ENCODE results near the gene BBS1. TPM values are rescaled to one million over a fixed set of nuclear protein-coding genes. Genes with fewer than 3 reads are reported as not detected.
"Not testable (repeated sequence)": the region's sequence is repeated elsewhere in the genome, so short reads cannot be mapped to it uniquely, and the experiment has no call there.

Gene BBS1
- total and polyA plus RNA-seq, 2 donors: 11.0 to 14.1 TPM

DNA sequence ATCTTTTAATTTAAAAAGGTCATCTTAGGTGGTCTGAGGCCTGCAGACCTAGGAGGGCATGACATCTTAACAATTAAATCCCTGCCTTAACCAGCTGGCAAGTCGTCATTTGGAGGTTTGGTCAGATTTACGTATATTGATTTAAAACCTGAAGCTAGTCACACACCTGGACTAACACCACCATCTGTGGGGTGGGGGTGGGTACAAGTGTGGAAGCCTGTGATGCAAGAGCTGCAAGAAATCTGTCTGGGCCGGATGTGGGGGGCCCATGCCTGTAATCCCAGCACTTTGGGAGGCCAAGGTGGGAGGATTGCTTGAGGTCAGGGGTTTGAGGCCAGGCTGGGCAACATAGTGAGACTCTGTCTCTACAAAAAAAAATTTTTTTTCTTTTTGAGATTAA, 70.8 kb downstream of the BBS1 start:
- peaks cover 0 to 2% of the 10 kb centered on the region in 2 donors for H3K4me1 ChIP-seq (ENCODE audit: control insufficient read depth in 2 of 2, insufficient read depth in 2 of 2, low read length in 2 of 2)
- H3K36me3 ChIP-seq (ENCODE audit: control insufficient read depth in 2 of 2, insufficient read depth in 2 of 2, low read length in 1 of 2): no peaks in the 10 kb centered on the region
- H3K9me3 ChIP-seq (ENCODE audit: control insufficient read depth in 2 of 2, insufficient read depth in 1 of 2, low read length in 1 of 2): peaks cover 0 to 11% of the 10 kb centered on the region in 2 donors
- H3K27me3 ChIP-seq (ENCODE audit: control insufficient read depth in 2 of 2, insufficient read depth in 1 of 2, low read length in 1 of 2): peaks cover 0 to 11% of the 10 kb centered on the region in 2 donors
- H3K4me3 ChIP-seq (ENCODE audit: low read length in 2 of 2): no peak overlapping the region
- H3K27ac ChIP-seq (ENCODE audit: low read depth in 1 of 2, low read length in 1 of 2): no peak overlapping the region
- DNase-seq (ENCODE audit: low read depth in 6 of 9, low spot score in 9 of 9): no peak
- WGBS: 94% methylated on average over 3 of the region's 3 CpGs

DNA sequence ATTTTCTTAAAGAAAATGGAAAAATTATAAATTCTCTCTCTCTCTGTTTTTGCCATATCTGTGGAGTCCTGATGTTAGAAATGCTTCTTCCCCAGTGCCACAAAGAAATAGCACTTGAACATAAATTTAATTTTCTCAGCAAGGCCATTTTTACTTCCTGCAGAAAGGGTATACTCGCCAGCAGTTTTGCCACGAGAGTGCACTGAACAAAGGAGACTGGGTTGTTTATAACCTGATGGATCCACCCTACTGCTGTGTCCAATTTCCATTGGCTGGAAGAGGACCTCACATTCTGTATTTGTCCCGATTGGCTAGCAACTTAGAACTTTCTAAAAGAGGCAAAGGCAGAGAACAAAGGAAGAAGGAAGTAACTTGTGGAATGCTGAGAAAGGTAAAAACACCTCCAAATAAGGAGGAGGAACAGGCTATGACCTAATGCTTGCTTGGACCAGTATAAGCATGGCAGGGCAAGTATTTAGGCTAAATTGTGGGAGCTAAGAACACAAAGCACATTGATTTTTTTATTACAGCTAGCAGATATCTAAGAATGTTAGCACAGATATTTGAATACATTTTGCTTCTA, 72.2 kb downstream of the BBS1 start:
- WGBS: 93% methylated on average over 3 of the region's 3 CpGs
- peaks cover 0 to 11% of the 10 kb centered on the region in 2 donors for H3K9me3 ChIP-seq (ENCODE audit: control insufficient read depth in 2 of 2, insufficient read depth in 1 of 2, low read length in 1 of 2)
- H3K27ac ChIP-seq (ENCODE audit: low read depth in 1 of 2, low read length in 1 of 2); H3K36me3 ChIP-seq (ENCODE audit: control insufficient read depth in 2 of 2, insufficient read depth in 2 of 2, low read length in 1 of 2); H3K4me1 ChIP-seq (ENCODE audit: control insufficient read depth in 2 of 2, insufficient read depth in 2 of 2, low read length in 2 of 2); H3K27me3 ChIP-seq (ENCODE audit: control insufficient read depth in 2 of 2, insufficient read depth in 1 of 2, low read length in 1 of 2); DNase-seq (ENCODE audit: low read depth in 6 of 9, low spot score in 9 of 9); H3K4me3 ChIP-seq (ENCODE audit: low read length in 2 of 2): not testable (repeated sequence)

Other genes with a start within 250 kb of the BBS1 start
- 80.8 TPM for gene RAB1B, start 242.0 kb upstream of the BBS1 start, total RNA-seq
- 105 TPM for gene RAB1B, start 242.0 kb upstream of the BBS1 start, polyA plus RNA-seq
- gene CNIH2, start 232.5 kb upstream of the BBS1 start, total RNA-seq: 1.6 TPM
- 1.6 TPM for gene CNIH2, start 232.5 kb upstream of the BBS1 start, polyA plus RNA-seq
- 44.2 TPM for gene YIF1A, start 221.5 kb upstream of the BBS1 start, total RNA-seq
- gene YIF1A, start 221.5 kb upstream of the BBS1 start, polyA plus RNA-seq: 57.3 TPM
- not detected for gene TMEM151A, start 218.7 kb upstream of the BBS1 start, total RNA-seq
- 0.02 TPM for gene TMEM151A, start 218.7 kb upstream of the BBS1 start, polyA plus RNA-seq
- gene CD248, start 193.6 kb upstream of the BBS1 start, total RNA-seq: 3.0 TPM
- 7.7 TPM for gene CD248, start 193.6 kb upstream of the BBS1 start, polyA plus RNA-seq
- 1.1 TPM for gene RIN1, start 174.2 kb upstream of the BBS1 start, total RNA-seq
- gene RIN1, start 174.2 kb upstream of the BBS1 start, polyA plus RNA-seq: 5.8 TPM
- 43.1 TPM for gene BRMS1, start 165.5 kb upstream of the BBS1 start, total RNA-seq
- gene BRMS1, start 165.5 kb upstream of the BBS1 start, polyA plus RNA-seq: 63.0 TPM
- gene B4GAT1, start 163.0 kb upstream of the BBS1 start, total RNA-seq: 9.9 TPM
- 10.3 TPM for gene B4GAT1, start 163.0 kb upstream of the BBS1 start, polyA plus RNA-seq
- gene SLC29A2, start 138.9 kb upstream of the BBS1 start, total RNA-seq: 1.6 TPM
- gene SLC29A2, start 138.9 kb upstream of the BBS1 start, polyA plus RNA-seq: 14.2 TPM
- not detected for gene NPAS4, start 89.6 kb upstream of the BBS1 start, total RNA-seq
- gene NPAS4, start 89.6 kb upstream of the BBS1 start, polyA plus RNA-seq: 0.05 TPM
- gene MRPL11, start 71.8 kb upstream of the BBS1 start, total RNA-seq: 84.3 TPM
- 45.3 TPM for gene MRPL11, start 71.8 kb upstream of the BBS1 start, polyA plus RNA-seq
- 1.5 TPM for gene PELI3, start 43.7 kb upstream of the BBS1 start, total RNA-seq
- 2.4 TPM for gene PELI3, start 43.7 kb upstream of the BBS1 start, polyA plus RNA-seq
- 36.4 TPM for gene DPP3, start 30.2 kb upstream of the BBS1 start, total RNA-seq
- 23.2 TPM for gene DPP3, start 30.2 kb upstream of the BBS1 start, polyA plus RNA-seq
- 4.9 TPM for gene ZDHHC24, start 35.4 kb downstream of the BBS1 start, total RNA-seq
- 11.3 TPM for gene ZDHHC24, start 35.4 kb downstream of the BBS1 start, polyA plus RNA-seq
- 0.05 TPM for gene ACTN3, start 36.3 kb downstream of the BBS1 start, total RNA-seq
- gene ACTN3, start 36.3 kb downstream of the BBS1 start, polyA plus RNA-seq: 0.05 TPM
- 4.7 TPM for gene CTSF, start 58.0 kb downstream of the BBS1 start, total RNA-seq
- gene CTSF, start 58.0 kb downstream of the BBS1 start, polyA plus RNA-seq: 17.6 TPM
- gene CCDC87, start 82.4 kb downstream of the BBS1 start, total RNA-seq: 0.14 TPM
- gene CCDC87, start 82.4 kb downstream of the BBS1 start, polyA plus RNA-seq: 0.23 TPM
- gene CCS, start 82.5 kb downstream of the BBS1 start, total RNA-seq: 33.9 TPM
- 173 TPM for gene CCS, start 82.5 kb downstream of the BBS1 start, polyA plus RNA-seq
- 27.2 TPM for gene RBM14, start 106.0 kb downstream of the BBS1 start, total RNA-seq
- gene RBM14, start 106.0 kb downstream of the BBS1 start, polyA plus RNA-seq: 70.4 TPM
- 147 TPM for gene RBM4, start 128.1 kb downstream of the BBS1 start, total RNA-seq
- 121 TPM for gene RBM4, start 128.1 kb downstream of the BBS1 start, polyA plus RNA-seq
- 18.2 TPM for gene RBM4B, start 167.3 kb downstream of the BBS1 start, total RNA-seq
- gene RBM4B, start 167.3 kb downstream of the BBS1 start, polyA plus RNA-seq: 17.9 TPM
- gene SPTBN2, start 218.6 kb downstream of the BBS1 start, total RNA-seq: 5.5 TPM
- gene SPTBN2, start 218.6 kb downstream of the BBS1 start, polyA plus RNA-seq: 8.5 TPM